ENCODE data around the gene EPS8L3.

Gene EPS8L3

GRCh38 chr1:109793089-109793485, 29.4 kb upstream of the EPS8L3 start:
- DNase-seq = no peak

GRCh38 chr1:109792056-109792831, 28.5 kb upstream of the EPS8L3 start:
- DNase-seq = peak; percentile 97

DNA sequence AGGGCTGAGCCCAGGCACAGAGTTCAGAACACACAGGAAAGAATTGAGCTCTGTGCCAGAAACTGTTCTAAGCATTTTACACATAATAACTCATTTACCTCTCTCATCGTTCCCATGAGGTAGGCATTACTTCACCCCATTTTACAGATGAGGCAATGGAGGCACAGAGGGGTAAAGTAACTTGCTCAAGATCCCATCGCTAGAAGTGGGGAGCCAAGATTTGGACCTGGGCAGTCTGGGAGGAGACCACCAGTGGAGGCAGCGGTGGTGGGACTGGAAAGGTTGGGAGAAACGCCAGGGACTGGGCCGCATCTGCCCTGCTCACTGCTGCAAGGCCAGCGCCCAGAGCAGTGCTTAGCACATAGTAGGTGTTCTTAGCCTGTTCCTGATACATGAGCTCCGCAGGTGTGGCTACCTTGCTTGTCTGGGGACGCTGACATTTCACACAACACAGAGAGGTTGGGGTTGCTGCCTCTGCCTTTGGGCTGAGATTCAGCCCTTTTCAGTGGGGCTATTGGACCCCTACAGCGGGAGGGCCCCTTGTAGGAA, 27.8 kb upstream of the EPS8L3 start:
- no peak for DNase-seq

DNA sequence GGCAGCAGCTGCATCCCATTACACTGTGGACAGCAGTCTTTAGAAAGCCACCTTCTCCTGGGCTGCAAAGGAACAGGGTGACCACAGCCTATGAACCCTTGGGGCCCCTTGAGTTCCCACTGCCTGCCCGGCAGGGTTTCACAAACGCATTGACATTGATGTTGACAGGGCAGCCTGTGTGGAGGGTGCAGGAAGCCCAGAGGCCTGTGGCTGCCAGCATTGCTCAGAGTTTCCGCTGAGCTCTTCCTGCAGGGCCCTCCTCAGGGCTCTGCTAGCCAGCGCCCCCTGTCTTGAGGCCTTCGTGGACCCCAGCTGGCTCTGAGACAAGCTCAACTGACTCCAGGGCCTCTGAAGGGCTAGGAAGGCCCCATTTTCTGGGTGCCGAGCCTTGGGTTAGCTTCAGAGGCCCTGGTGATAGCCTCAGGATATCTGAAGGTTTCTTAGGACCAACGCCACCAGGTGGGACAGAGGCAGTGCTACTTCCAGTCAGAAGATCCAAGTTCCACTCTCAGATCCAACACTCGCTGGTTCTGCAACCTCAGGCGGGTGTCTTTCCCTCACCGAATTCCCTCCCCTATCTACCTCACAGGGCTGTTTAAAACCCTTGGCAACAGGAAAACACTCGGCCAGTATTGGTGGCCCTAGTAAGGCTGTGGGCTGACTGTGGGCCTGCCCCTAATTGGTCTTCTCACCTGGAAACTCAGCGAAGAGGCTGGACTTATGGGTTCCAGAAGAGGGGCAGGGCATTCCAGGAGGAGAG, 27.2 kb upstream of the EPS8L3 start:
- peak; percentile 56 for DNase-seq

DNA sequence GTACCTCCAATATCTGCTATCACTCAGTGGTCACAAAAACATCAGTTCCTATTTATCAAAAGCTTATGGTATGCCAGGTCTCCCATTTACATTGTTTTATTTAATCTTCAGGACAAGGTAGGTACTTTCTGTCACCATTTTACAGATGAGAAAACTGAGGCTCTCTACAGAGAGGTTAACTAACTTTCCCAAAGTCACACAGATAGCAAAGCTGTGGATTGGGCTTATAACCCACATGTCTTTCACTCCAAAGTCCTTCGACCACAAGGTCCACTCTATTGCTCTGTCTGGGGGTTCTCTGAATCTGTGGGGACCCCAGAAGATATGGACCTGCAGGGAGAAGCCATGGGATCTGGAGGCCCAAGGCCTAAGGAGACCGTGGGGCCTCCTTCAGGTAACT, 26.6 kb upstream of the EPS8L3 start:
- no peak for DNase-seq

- no peak for DNase-seq
Observed at GRCh38 chr1:109789551-109790180, 25.9 kb upstream of the EPS8L3 start.

DNA sequence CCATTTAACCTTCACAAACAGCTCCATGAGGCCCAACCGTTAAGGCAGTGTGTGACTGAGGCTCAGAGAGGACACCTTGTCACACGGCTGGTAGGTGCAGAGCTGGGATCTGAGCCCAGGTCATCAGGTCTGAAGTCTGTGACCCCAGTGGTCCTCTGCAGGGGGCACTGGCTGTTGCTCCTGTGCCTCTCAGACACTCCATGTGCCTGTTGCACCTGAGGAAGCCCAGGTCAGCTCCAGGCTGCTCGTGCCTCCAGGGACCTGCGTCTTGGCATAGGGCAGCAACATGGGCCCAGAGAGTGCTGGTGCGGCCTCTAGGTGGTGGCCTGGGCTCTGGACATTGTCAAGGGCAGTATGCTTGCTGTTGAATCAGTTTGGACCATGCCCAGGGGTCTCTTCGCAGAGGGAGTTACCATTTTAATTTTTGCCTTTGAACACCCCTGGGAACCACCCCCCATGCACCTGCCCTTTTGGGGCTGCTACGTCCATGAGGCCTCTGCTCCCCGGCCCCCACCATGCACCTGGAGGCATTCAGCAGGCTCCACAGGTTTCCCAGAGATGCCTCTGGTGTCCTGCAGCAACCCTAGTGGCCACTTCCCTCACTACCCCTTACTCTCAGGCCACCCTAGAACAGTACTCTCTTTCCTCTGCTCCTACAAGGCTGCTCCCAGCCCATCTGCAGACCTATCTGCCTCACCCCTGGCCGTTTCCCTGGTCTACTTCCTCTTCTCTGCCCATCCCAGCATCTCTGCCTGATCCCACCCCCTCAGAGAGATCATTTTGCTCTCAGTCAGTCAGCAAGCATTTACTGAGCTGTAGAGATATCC, 25.2 kb upstream of the EPS8L3 start:
- no peak for DNase-seq

DNA sequence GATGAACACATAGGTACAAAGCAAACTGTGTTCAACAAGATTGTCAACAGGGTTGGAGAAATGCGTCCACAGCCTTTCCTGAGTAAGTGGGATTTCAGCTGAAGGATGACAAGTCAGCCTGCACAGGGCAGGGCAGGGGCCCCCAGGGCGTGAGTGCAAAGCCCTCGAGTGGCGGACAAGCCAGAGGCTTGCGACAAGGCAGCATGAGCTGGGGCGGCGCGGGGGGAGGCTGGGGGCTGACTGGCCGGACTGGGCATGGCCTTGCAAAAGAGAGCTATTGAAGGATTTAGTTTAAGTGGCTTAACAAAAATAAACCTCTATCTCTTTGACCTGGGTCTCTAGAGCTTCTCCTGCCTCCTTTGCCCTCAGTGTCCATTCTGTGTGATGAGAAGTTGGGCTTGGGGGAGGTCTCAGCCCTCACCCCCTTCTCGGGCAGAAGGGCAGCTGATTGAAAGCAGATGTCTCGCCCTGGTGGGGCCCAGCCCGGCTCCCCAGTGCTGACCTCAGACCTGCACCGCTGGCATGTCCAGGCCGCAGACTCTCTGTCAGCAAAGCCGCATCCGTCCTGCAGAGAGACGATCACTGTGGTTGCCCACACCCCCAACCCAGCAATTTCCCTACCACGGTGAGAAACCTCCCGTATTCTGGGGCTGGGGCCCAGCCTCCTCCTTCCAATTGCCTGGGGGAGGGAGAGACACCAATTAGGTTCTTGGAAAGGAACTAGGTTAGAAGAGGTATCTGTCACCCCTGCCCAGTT, 24.3 kb upstream of the EPS8L3 start:
- DNase-seq = no peak

- peak; percentile 42 for DNase-seq
Observed at GRCh38 chr1:109787211-109787844, 23.6 kb upstream of the EPS8L3 start.

DNA sequence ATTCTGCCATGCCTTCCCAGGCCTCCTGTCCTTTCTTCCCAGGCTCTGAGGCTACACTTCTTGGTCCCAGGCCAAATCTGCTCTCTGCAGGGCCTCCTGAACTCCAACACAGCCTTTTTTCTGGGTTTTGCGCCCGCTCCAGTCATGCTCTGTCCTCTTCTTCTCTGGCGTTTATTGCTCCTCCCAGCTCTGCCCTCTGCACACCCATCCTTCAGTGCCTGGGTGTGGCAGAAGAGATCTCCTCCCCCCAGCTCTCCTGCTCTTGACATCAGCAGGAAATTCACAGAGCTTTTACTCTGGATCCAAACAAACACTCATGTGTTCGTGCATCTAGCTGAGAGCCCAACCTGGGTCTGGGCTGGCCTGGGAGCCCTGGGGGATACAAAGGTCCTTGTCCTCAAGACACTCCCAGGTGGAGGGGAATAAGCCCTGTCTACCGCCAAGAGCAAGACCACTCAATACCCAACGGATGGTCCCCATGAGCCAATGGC, 22.9 kb upstream of the EPS8L3 start:
- DNase-seq = no peak

GRCh38 chr1:109786112-109786480, 22.4 kb upstream of the EPS8L3 start:
- no peak for DNase-seq

DNA sequence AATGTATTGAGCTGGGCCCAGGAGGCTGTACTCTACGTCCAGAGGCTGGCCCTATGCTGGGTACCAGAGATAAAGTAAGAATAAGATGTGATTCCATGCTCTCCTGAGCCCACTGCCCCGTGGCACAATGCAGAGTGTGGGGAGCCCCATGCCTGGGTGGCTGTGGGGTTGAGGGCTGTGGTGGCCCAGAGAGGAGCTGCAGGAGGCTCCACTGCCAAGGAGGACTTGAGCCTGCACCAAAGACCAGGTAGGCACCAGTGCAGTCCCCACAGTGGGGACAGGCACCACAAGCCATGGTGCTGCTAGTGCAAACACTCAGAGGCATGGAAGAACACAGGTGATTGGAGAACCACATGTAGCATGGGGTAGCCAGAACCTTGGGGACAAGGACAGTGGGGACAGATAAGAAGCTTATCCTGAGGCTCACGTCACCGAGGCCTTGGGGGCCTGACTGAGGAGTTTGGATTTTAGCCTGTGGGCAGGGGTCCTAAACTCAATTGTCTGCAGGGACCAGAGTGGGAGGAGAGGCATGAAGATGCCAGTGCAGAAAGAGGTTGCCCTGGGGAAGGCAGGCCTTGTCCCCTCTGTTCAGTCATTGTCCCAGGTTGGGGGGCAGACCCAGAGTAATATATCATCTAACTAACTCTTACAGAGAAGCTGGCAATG, 21.9 kb upstream of the EPS8L3 start:
- no peak for DNase-seq

DNA sequence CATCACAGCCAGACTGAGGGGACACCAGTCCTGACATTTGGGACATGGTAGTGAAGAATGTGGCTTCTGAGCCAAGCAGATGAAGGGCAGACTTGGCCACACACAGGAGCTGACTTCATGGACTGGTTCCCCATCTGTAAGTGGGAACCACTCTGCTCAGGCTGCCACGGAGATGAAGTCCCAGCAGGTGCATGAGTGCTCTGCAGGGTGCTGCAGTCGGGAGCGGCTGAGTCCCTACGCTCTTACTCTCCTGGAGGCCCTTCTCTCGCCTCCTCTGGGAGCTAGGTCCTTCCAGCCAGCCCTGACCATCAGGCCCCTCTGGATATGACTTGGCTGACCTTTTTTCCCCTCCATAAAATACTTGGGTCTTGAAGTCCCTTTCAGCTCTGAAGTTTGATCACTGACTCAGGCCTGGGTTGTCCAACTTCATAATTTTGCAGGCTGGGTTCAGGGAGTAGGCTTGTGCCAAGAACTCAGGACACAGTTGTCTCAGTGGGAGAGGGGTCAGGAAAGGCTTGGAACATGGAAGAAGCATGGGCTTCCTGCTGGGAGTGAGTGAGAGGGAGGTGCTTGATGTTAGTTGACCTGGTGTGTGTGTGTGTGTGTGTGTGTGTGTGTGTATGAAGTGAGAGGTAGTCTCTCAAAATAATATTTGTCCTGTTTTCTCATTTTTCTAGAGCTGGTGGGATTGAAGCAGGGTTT, 21.0 kb upstream of the EPS8L3 start:
- DNase-seq = no peak

- DNase-seq = peak; percentile 61
Observed at GRCh38 chr1:109783436-109783835, 19.7 kb upstream of the EPS8L3 start.

DNA sequence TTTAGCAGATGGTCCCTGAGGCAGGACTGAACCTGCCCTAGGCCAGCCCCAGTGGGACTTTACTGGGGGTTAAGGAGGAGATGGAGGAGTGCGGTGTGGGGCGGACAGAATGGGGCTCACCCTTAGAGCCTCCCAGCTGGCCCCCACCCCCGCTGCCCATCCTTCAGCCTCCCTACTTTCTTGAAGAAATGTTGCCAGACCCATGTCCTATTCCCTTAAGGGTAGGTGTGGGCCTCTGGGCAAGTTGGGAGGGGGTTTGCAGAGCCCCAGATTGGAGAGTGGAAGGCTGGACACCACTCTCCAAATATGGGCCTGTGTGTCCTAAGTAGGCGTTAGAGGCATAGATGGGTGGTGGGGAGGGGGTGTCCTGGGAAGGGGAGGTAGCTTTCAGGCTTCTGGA, 19.2 kb upstream of the EPS8L3 start:
- DNase-seq = no peak

DNA sequence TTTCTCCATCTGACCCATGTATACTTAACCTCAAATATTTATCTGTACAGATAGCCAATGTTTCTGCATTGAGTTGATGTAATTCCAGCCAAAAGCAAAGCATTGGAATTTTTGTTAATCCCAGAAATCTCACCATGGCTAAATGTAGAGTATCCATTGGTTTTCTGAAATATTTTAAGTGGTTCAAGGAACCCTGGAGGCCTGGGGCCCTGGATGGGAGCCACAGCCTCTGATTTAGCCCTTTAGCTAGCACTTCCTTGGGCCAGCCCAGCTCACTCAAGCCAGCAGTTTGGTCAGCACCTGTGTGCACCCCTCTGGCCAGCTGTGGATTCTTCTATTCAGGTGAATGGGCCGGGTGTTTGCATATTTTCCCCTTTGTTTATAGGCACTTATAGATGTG, 18.8 kb upstream of the EPS8L3 start:
- DNase-seq = peak; percentile 71

DNA sequence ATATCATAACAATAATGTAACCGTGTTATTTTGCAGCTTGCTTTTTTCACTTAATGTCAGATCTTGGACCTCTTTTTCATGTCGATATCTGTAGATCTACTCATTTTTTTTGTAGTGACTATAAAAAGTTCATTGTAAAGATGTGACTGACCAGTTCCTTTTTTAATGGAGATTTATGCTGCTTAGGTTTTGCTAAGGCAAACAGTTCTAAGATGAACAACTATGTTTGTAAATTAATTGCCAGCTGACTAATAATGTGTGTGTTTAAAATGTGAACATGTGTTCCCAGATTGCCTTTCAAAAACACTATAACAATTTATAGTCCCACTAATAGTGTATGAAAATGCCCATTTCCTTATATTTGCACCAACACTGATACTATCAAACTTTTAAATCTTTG, 18.1 kb upstream of the EPS8L3 start:
- no peak for DNase-seq

GRCh38 chr1:109780982-109781381, 17.3 kb upstream of the EPS8L3 start:
- no peak for DNase-seq

DNA sequence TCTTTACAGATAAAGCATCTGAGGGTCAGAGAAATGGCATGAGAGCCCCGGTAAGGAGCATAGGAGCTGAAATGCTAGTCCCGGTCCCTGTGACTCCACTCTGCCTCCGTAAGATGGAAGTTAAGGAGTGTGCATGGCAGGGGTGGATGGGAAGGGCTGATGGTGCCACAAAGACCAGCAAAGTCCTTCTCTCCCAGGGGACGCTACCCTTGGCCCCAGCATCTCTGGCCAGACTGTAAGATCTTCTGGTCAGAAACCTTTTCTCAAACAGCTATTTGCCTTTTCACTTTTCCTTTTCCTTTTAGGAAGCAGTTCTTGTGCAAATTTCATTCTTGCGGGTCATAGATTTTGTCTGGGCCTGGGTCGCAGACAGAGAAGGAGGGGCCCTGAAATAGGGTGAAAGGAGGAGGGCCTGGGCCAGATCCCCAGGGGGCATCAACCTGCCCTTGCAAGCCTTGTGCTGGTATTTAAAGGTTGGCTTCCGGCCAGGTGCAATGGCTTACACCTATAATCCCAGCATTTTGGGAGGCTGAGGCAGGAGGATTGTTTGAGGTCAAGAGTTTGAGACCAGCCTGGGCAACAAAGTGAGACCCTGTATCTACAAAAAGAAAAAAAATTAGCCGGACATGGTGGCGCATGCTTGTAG, 14.4 kb upstream of the EPS8L3 start:
- no peak for DNase-seq
